Measurements from ENCODE around the gene RAB6C. TPM values are rescaled to one million over a fixed set of nuclear protein-coding genes. Genes with fewer than 3 reads are reported as not detected.
"Not testable (repeated sequence)": the region's sequence is repeated elsewhere in the genome, so short reads cannot be mapped to it uniquely, and the experiment has no call there.

RAB6C gene
- total RNA-seq, 2 donors from 2014 or later: 0.22 to 0.24 TPM

- H3K9ac ChIP-seq (ENCODE audit: extremely low read depth, low read length, poor library complexity, severe bottlenecking); H3K4me3 ChIP-seq (ENCODE audit: low read length); DNase-seq; H3K4me1 Mint-ChIP-seq; H3K27ac Mint-ChIP-seq; H3K9me3 Mint-ChIP-seq; H3K4me1 ChIP-seq (ENCODE audit: control insufficient read depth, insufficient read depth, low read length); H3K36me3 ChIP-seq (ENCODE audit: control insufficient read depth, insufficient read depth, low read length); H3K27ac ChIP-seq (ENCODE audit: low read depth, low read length); H3K4me3 Mint-ChIP-seq; H3K9me3 ChIP-seq (ENCODE audit: control insufficient read depth, low read length); H3K36me3 Mint-ChIP-seq (ENCODE audit: low read depth): not testable (repeated sequence)
- TF ChIP-seq, protein P1, sequence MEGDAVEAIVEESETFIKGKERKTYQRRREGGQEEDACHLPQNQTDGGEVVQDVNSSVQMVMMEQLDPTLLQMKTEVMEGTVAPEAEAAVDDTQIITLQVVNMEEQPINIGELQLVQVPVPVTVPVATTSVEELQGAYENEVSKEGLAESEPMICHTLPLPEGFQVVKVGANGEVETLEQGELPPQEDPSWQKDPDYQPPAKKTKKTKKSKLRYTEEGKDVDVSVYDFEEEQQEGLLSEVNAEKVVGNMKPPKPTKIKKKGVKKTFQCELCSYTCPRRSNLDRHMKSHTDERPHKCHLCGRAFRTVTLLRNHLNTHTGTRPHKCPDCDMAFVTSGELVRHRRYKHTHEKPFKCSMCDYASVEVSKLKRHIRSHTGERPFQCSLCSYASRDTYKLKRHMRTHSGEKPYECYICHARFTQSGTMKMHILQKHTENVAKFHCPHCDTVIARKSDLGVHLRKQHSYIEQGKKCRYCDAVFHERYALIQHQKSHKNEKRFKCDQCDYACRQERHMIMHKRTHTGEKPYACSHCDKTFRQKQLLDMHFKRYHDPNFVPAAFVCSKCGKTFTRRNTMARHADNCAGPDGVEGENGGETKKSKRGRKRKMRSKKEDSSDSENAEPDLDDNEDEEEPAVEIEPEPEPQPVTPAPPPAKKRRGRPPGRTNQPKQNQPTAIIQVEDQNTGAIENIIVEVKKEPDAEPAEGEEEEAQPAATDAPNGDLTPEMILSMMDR (conservative IDR thresholded peaks at IDR 0.05): peak; percentile 36
- WGBS, 2 experiments (ENCODE audit: insufficient coverage in 1 of 2, insufficient read length in 1 of 2): 60 to 78% methylated on average over 2 to 7 of the region's 7 CpGs
- peaks cover 58% of the 10 kb centered on the region for H3K27me3 Mint-ChIP-seq (ENCODE audit: insufficient read depth)
- peaks cover 41% of the 10 kb centered on the region for H3K27me3 ChIP-seq (ENCODE audit: control insufficient read depth, insufficient read depth, low read length, poor library complexity, severe bottlenecking)
Measured at GRCh38 chr2:129981689-129982088, 2.2 kb downstream of the RAB6C start.

DNA sequence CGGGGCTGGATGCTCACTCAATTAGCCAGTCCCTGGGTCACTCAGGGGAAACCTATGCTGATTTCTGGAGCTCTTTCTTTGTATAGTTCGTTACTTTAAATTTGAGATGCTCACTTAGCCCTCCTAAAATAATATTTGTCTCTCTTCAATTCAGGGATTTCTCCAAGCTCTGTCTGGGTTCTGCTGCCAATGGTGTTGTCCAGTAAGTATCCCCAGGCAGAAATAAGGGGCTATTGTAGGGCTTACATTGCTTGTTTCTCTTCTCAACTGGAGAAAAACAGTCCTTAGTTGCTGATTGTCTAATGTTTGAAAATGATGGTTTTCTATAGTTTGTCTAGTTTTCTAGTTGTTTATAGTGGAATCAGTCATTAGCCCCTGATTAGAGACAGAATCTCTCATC is 5.0 kb downstream of the RAB6C start:
- Mint-ChIP-seq H3K4me1 (no peaks in the 10 kb centered on the region), H3K36me3 (ENCODE audit: low read depth) (no peaks in the 10 kb centered on the region), H3K27me3 (ENCODE audit: insufficient read depth) (peaks cover 62% of the 10 kb centered on the region), H3K27ac (no peak overlapping the region), H3K9me3 (no peaks in the 10 kb centered on the region), H3K4me3 (no peak overlapping the region)
- DNase-seq: no peak
- Histone ChIP-seq H3K9me3 (ENCODE audit: control insufficient read depth, low read length) (no peaks in the 10 kb centered on the region), H3K4me1 (ENCODE audit: control insufficient read depth, insufficient read depth, low read length) (no peaks in the 10 kb centered on the region), H3K4me3 (ENCODE audit: low read length) (no peak overlapping the region), H3K36me3 (ENCODE audit: control insufficient read depth, insufficient read depth, low read length) (no peaks in the 10 kb centered on the region), H3K9ac (ENCODE audit: extremely low read depth, low read length, poor library complexity, severe bottlenecking) (no peak overlapping the region), H3K27ac (ENCODE audit: low read depth, low read length) (no peak overlapping the region), H3K27me3 (ENCODE audit: control insufficient read depth, insufficient read depth, low read length, poor library complexity, severe bottlenecking) (peaks cover 29% of the 10 kb centered on the region)
- WGBS, 2 experiments (ENCODE audit: insufficient coverage in 1 of 2, insufficient read length in 1 of 2): 60 to 98% methylated on average over 1 to 2 of the region's 2 CpGs
- TF ChIP-seq, protein P1 (conservative IDR thresholded peaks at IDR 0.05): no peak

DNA sequence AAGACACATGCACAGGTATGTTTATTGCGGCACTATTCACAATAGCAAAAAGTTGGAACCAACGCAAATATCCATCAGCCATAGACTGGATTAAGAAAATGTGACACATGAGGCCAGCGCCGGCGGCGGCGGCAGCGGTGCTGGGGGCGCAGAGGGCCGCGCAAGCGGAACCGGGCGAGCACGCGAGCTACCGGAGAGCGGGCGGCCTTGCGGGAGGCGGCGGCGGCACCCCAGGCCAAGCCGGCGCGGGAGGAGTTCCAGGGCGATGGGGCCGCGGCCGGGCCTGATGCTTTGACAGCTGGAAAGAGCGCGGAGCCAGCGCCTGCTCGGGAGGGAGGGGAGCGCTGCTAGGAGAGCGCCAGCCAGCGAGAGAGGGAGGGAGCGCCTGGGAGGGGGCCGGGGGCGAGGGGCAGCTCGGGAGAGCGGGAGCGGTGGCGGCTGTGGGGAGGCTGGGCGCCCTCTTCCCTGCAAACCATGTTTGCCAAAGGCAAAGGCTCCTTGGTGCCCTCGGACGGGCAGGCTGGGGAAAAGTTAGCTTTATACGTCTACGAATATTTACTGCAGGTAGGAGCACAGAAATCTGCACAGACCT is 13.0 kb downstream of the RAB6C start:
- not testable (repeated sequence) for H3K9me3 ChIP-seq (ENCODE audit: control insufficient read depth, low read length); H3K9me3 Mint-ChIP-seq; H3K4me3 ChIP-seq (ENCODE audit: low read length); H3K4me1 Mint-ChIP-seq; H3K36me3 Mint-ChIP-seq (ENCODE audit: low read depth); H3K4me1 ChIP-seq (ENCODE audit: control insufficient read depth, insufficient read depth, low read length); DNase-seq; H3K9ac ChIP-seq (ENCODE audit: extremely low read depth, low read length, poor library complexity, severe bottlenecking); H3K36me3 ChIP-seq (ENCODE audit: control insufficient read depth, insufficient read depth, low read length); H3K27ac ChIP-seq (ENCODE audit: low read depth, low read length); H3K27ac Mint-ChIP-seq
- 20% methylated on average over 8 of the region's 49 CpGs; no CpG with 5 or more reads in 1 of the 2 experiments for WGBS, 2 experiments (ENCODE audit: insufficient coverage in 1 of 2, insufficient read length in 1 of 2)
- H3K27me3 ChIP-seq (ENCODE audit: control insufficient read depth, insufficient read depth, low read length, poor library complexity, severe bottlenecking): peaks cover 30% of the 10 kb centered on the region
- Mint-ChIP-seq H3K27me3 (ENCODE audit: insufficient read depth) (peaks cover 65% of the 10 kb centered on the region), H3K4me3 (peak overlapping the region; percentile 33)

DNA sequence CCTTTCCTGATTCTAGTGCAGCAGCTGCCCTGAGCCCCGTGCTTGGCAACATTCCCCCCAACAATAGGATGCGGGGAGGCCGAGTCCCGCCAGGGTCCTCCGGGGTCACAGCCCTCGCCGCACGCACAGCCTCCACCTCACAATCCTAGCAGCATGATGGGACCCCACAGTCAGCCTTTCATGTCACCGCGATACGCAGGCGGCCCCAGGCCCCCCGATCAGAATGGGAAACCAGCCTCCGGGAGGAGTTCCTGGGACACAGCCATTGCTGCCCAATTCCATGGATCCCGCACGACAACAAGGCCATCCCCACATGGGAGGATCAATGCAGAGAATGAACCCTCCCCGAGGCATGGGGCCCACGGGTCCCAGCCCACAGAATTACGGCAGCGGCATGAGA is 13.7 kb downstream of the RAB6C start:
- Mint-ChIP-seq H3K27me3 (ENCODE audit: insufficient read depth) (peaks cover 65% of the 10 kb centered on the region), H3K4me3 (peak overlapping the region; percentile 33), H3K9me3 (peaks cover 12% of the 10 kb centered on the region)
- not testable (repeated sequence) for H3K9me3 ChIP-seq (ENCODE audit: control insufficient read depth, low read length); H3K27ac ChIP-seq (ENCODE audit: low read depth, low read length); H3K9ac ChIP-seq (ENCODE audit: extremely low read depth, low read length, poor library complexity, severe bottlenecking); H3K36me3 Mint-ChIP-seq (ENCODE audit: low read depth); DNase-seq; H3K4me1 ChIP-seq (ENCODE audit: control insufficient read depth, insufficient read depth, low read length); H3K4me3 ChIP-seq (ENCODE audit: low read length); H3K4me1 Mint-ChIP-seq; H3K27ac Mint-ChIP-seq; H3K36me3 ChIP-seq (ENCODE audit: control insufficient read depth, insufficient read depth, low read length)
- 78 to 86% methylated on average over 1 to 20 of the region's 20 CpGs for WGBS, 2 experiments (ENCODE audit: insufficient coverage in 1 of 2, insufficient read length in 1 of 2)
- H3K27me3 ChIP-seq (ENCODE audit: control insufficient read depth, insufficient read depth, low read length, poor library complexity, severe bottlenecking): peaks cover 30% of the 10 kb centered on the region

DNA sequence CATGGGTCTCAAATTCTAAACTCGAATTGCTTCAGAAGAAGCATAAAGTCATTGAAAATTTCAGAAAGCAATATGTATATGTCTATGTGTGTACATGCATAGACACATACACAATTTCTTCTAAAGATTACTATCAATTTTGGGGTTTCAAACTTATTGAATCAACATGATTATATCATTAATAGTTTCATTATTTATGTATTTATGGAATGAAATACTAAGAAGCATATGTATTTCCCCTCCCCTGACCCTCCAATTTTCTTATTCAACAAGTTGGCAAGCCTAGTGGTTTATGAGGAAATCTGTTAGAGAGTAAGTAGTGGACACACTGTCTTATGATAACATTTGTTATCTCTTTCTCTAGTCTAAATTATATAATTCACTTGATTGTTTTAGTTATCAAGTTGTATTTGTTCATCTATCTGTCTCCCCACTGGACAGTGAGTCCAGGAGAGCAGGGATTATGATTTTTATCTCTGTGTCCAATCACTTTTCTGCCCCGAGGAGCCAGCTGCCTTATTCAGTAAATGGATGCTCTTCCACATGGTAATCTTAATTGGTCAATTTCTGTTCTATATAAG is 17.3 kb downstream of the RAB6C start:
- H3K27ac Mint-ChIP-seq, H3K4me3 Mint-ChIP-seq: not testable (repeated sequence)
- H3K27me3 Mint-ChIP-seq (ENCODE audit: insufficient read depth): peaks cover 62% of the 10 kb centered on the region

GRCh38 chr2:129998771-129999170 is 19.3 kb downstream of the RAB6C start:
- not testable (repeated sequence) for H3K36me3 Mint-ChIP-seq (ENCODE audit: low read depth); H3K36me3 ChIP-seq (ENCODE audit: control insufficient read depth, insufficient read depth, low read length); H3K27me3 ChIP-seq (ENCODE audit: control insufficient read depth, insufficient read depth, low read length, poor library complexity, severe bottlenecking); H3K9me3 ChIP-seq (ENCODE audit: control insufficient read depth, low read length); H3K4me3 Mint-ChIP-seq; H3K4me3 ChIP-seq (ENCODE audit: low read length); H3K4me1 Mint-ChIP-seq; H3K27ac Mint-ChIP-seq; H3K9ac ChIP-seq (ENCODE audit: extremely low read depth, low read length, poor library complexity, severe bottlenecking); H3K27ac ChIP-seq (ENCODE audit: low read depth, low read length); H3K4me1 ChIP-seq (ENCODE audit: control insufficient read depth, insufficient read depth, low read length)
- 84 to 85% methylated on average over 4 to 6 of the region's 6 CpGs for WGBS, 2 experiments (ENCODE audit: insufficient coverage in 1 of 2, insufficient read length in 1 of 2)
- H3K27me3 Mint-ChIP-seq (ENCODE audit: insufficient read depth): peaks cover 55% of the 10 kb centered on the region
- H3K9me3 Mint-ChIP-seq: peaks cover 18% of the 10 kb centered on the region
- DNase-seq: peak; percentile 63

More for the DNA sequence above, 17.3 kb downstream of the RAB6C start:
- H3K27me3 ChIP-seq (ENCODE audit: control insufficient read depth, insufficient read depth, low read length, poor library complexity, severe bottlenecking); H3K4me1 Mint-ChIP-seq; H3K36me3 ChIP-seq (ENCODE audit: control insufficient read depth, insufficient read depth, low read length); H3K4me3 ChIP-seq (ENCODE audit: low read length); H3K36me3 Mint-ChIP-seq (ENCODE audit: low read depth); DNase-seq; H3K9me3 ChIP-seq (ENCODE audit: control insufficient read depth, low read length); H3K4me1 ChIP-seq (ENCODE audit: control insufficient read depth, insufficient read depth, low read length); H3K9ac ChIP-seq (ENCODE audit: extremely low read depth, low read length, poor library complexity, severe bottlenecking); H3K27ac ChIP-seq (ENCODE audit: low read depth, low read length): not testable (repeated sequence)
- peaks cover 22% of the 10 kb centered on the region for H3K9me3 Mint-ChIP-seq
- 71 to 82% methylated on average over 1 to 2 of the region's 2 CpGs for WGBS, 2 experiments (ENCODE audit: insufficient coverage in 1 of 2, insufficient read length in 1 of 2)
